GM23338 (cell line): ENCODE measurements around the gene MCM7.

Source experiments
- CTCF ChIP-seq, 2 experiments: fragments of 200-600 bp in 1 of 2; sonication (generic) in 1 of 2; conservative IDR thresholded peaks; 2 replicates each; pipeline versions ENCODE4 v1.5.1 to v1.6.1; 2016 to 2017; ENCODE audit warnings: antibody characterized with exemption in 2 of 2, low read depth in 2 of 2, mild to moderate bottlenecking in 2 of 2, moderate library complexity in 1 of 2
- EZH2 ChIP-seq: fragments of 200-600 bp; sonication (generic); IDR thresholded peaks from one replicate; pipeline ENCODE4 v1.8.0; 2017; ENCODE audit warnings: antibody characterized with exemption, mild to moderate bottlenecking, low read depth; ENCODE audit not compliant: unreplicated experiment
- EZH2phosphoT487 ChIP-seq: fragments of 200-600 bp; sonication (generic); IDR thresholded peaks from one replicate; pipeline ENCODE4 v1.8.1; 2018; ENCODE audit warnings: antibody characterized with exemption; ENCODE audit not compliant: unreplicated experiment
- JUNB ChIP-seq: IDR thresholded peaks from one replicate; pipeline ENCODE4 v1.6.1; 2016; ENCODE audit warnings: antibody characterized with exemption; ENCODE audit not compliant: unreplicated experiment
- REST ChIP-seq: IDR thresholded peaks from one replicate; pipeline ENCODE4 v1.6.1; 2018; ENCODE audit warnings: antibody characterized with exemption; ENCODE audit not compliant: unreplicated experiment
- STAT1 ChIP-seq: IDR thresholded peaks from one replicate; pipeline ENCODE4 v1.6.1; 2016; ENCODE audit warnings: antibody characterized with exemption; ENCODE audit not compliant: unreplicated experiment

DNA sequence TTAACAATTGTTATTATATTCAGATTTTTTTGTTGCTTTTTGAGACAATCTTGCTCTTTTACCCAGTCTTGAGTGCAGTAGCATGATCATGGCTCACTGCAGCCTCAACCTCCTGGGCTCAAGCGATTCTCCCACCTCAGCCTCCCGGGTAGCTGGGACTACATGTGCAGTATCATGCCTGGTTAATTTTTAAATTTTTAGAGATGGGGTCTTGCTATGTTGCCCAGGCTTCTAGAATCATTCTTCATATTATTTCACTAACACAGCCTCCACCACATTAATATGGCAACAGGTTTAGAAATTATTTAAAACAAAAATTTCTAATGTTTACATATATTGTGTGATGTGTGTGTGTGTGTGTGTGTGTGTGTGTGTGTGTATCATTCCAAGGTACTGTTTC is 46.1 kb upstream of the MCM7 start:
- no peak for TF ChIP-seq CTCF (conservative IDR thresholded peaks at IDR 0.05; ENCODE audit: low read depth in 2 of 2)
- no peak for TF ChIP-seq JUNB
- TF ChIP-seq REST: no peak
- TF ChIP-seq EZH2phosphoT487: no peak
- no peak for TF ChIP-seq EZH2
- no peak for TF ChIP-seq STAT1
